ENCODE measurements around the gene KRCC1. TPM values are rescaled to one million over a fixed set of nuclear protein-coding genes. Genes with fewer than 3 reads are reported as not detected.

KRCC1 gene
- total RNA-seq, 2 experiments from 2014 or later = 18.9 to 20.4 TPM

DNA sequence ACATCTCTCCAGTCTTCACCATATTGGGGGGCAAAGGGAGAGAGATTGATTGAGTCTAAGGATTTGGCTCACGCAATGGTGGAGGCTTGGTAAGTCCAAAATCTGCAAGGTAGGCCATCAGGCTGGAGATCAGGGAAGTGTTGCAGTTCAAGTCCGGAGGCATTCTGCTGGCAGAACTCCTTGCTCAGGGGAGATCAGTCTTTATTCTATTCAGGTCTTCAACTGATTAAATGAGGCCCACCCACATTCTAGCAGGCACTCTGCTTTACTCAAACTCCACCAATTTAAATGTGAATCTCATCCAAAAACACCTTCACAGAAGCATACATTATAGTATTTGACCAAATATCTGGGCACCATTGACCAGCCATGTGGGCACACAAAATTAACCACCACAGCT, 33.4 kb upstream of the KRCC1 start:
- POLR2A ChIA-PET = no interaction called here
- CTCF ChIA-PET = no interaction called here
- Mint-ChIP-seq H3K4me1 (ENCODE audit: low read depth) (peaks cover 7% of the 10 kb centered on the region), H3K36me3 (ENCODE audit: low read depth) (no peaks in the 10 kb centered on the region), H3K4me3 (no peak overlapping the region), H3K9me3 (ENCODE audit: insufficient read depth) (no peaks in the 10 kb centered on the region), H3K27ac (no peak overlapping the region), H3K27me3 (ENCODE audit: low read depth) (no peaks in the 10 kb centered on the region)
- DNase-seq (no peak), ATAC-seq (no peak)

DNA sequence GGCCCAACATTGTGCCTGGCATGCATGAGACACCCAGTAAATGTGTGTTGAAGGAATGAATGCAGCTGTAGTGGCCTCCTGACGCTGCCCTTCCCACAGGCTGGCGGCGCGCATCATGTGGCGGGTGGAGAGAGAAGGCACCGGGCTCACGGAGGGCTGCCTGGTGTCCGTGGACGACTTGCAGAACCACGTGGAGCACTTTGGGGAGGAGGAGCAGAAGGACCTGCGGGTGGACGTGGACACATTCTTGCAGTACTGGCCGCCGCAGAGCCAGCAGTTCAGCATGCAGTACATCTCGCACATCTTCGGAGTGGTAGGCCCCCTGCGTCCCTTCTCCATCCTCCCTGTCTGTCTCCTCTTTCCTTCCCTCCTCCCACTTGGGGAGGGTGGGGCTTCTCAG, 32.2 kb upstream of the KRCC1 start:
- ATAC-seq (no peak), DNase-seq (no peak)
- ChIA-PET CTCF (no interaction called here), POLR2A (no interaction called here)
- H3K27me3 Mint-ChIP-seq (ENCODE audit: low read depth) = no peaks in the 10 kb centered on the region
- H3K4me3 Mint-ChIP-seq = no peak overlapping the region
- no peaks in the 10 kb centered on the region for H3K36me3 Mint-ChIP-seq (ENCODE audit: low read depth)
- H3K9me3 Mint-ChIP-seq (ENCODE audit: insufficient read depth) = no peaks in the 10 kb centered on the region
- no peak overlapping the region for H3K27ac Mint-ChIP-seq
- peaks cover 7% of the 10 kb centered on the region for H3K4me1 Mint-ChIP-seq (ENCODE audit: low read depth)

DNA sequence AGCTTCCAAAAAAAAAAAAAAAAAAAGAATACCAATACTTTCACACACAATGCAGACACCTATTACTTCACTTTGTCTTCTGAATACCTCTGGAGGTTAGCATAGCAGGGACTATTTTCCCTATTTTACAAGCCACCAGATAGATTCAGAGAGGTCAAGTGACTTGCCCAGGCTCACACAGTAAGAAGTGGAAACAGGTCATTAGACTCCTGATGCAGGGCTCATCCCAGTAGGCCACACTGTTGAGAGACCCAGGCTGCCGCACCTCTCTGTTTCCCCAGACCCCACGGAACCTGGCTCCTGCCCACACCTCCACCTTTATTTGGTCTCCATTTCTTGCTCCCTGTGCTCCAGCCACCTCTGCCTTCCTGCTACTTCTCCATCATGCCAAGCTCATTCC, 31.5 kb upstream of the KRCC1 start:
- no peak for DNase-seq
- CTCF ChIA-PET = no interaction called here
- Mint-ChIP-seq H3K4me1 (ENCODE audit: low read depth) (peaks cover 7% of the 10 kb centered on the region), H3K9me3 (ENCODE audit: insufficient read depth) (no peaks in the 10 kb centered on the region), H3K4me3 (no peak overlapping the region), H3K27ac (no peak overlapping the region), H3K36me3 (ENCODE audit: low read depth) (no peaks in the 10 kb centered on the region), H3K27me3 (ENCODE audit: low read depth) (no peaks in the 10 kb centered on the region)
- ATAC-seq = no peak
- POLR2A ChIA-PET = no interaction called here

DNA sequence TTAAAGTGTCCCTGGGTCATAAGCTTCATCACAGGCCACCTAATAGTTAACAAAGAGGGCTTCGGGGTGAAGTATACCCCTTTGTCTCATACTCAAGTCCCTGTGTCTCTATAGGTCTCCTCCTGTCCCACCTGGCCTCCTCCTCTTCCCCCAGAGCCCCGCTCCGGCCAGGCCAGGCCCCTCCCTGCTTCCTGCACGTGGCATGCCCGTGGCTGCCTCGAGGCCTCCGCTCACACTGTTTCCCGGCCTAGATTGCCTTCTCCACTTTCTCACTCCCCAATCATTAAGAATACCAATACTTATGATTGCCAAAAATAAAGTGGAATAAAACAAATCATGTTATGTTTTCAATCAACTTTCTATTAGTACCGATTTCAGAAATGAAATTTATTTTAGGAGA, 30.8 kb upstream of the KRCC1 start:
- ATAC-seq (no peak), DNase-seq (no peak)
- Mint-ChIP-seq H3K4me3 (no peak overlapping the region), H3K36me3 (ENCODE audit: low read depth) (no peaks in the 10 kb centered on the region), H3K27me3 (ENCODE audit: low read depth) (no peaks in the 10 kb centered on the region), H3K9me3 (ENCODE audit: insufficient read depth) (no peaks in the 10 kb centered on the region), H3K4me1 (ENCODE audit: low read depth) (peaks cover 7% of the 10 kb centered on the region), H3K27ac (no peak overlapping the region)
- POLR2A ChIA-PET = no interaction called here
- CTCF ChIA-PET = interaction anchor here (0.9 kb wide), 1 partner anchor 26 kb away, joined by 3 read pairs; no protein-coding TSS in a partner anchor

DNA sequence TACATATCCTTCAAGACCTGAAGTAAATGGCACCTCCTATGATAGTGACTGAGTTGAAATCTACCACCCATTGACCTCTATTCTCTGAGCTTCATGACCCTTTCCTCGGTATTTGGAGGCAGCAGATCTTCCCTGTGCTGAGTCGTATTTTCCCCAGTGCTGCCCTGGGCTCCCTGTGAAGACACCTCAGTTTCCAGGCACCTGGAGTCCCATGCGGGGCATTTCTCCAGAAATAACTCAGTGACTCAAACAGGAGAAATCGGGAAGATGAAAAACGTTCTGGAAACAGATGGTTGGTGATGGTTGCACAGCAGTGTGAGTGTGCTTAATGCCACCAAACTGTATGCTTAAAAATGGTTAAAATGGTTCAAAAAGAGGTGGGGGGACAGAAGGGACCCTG, 30.0 kb upstream of the KRCC1 start:
- ChIA-PET CTCF (interaction anchor here (0.9 to 1.2 kb wide), 2 partner anchors 25 to 77 kb away, joined by 3 to 4 read pairs; no protein-coding TSS in a partner anchor), POLR2A (no interaction called here)
- H3K36me3 Mint-ChIP-seq (ENCODE audit: low read depth) = no peaks in the 10 kb centered on the region
- no peaks in the 10 kb centered on the region for H3K9me3 Mint-ChIP-seq (ENCODE audit: insufficient read depth)
- ATAC-seq = no peak
- no peak for DNase-seq
- H3K27me3 Mint-ChIP-seq (ENCODE audit: low read depth) = no peaks in the 10 kb centered on the region
- no peak overlapping the region for H3K4me3 Mint-ChIP-seq
- H3K27ac Mint-ChIP-seq = no peak overlapping the region
- peaks cover 2% of the 10 kb centered on the region for H3K4me1 Mint-ChIP-seq (ENCODE audit: low read depth)

DNA sequence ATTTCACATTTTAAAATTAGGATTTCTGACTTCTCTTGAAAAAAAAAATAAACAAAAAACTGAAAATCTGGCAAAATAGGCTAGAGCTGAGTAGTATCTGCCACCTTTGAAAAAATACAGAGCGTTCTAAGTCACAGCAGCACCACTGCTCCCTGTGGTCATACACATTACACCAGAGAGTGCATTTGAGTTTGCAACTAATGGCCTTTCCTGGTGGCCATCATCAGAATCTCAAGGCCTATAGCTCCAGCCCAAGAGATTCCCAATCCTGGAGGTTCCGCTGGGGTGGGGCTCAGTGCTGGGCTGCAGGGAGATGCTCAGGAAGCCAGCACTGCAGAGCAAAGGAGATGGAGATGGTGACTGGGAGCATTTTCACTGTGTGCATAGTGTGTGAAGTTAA, 29.5 kb upstream of the KRCC1 start:
- Mint-ChIP-seq H3K4me3 (no peak overlapping the region), H3K27me3 (ENCODE audit: low read depth) (no peaks in the 10 kb centered on the region), H3K9me3 (ENCODE audit: insufficient read depth) (no peaks in the 10 kb centered on the region), H3K36me3 (ENCODE audit: low read depth) (no peaks in the 10 kb centered on the region), H3K27ac (no peak overlapping the region), H3K4me1 (ENCODE audit: low read depth) (no peaks in the 10 kb centered on the region)
- DNase-seq (no peak), ATAC-seq (no peak)
- ChIA-PET POLR2A (no interaction called here), CTCF (interaction anchor here (0.9 to 1.2 kb wide), 2 partner anchors 24 to 77 kb away, joined by 3 to 4 read pairs; no protein-coding TSS in a partner anchor)

DNA sequence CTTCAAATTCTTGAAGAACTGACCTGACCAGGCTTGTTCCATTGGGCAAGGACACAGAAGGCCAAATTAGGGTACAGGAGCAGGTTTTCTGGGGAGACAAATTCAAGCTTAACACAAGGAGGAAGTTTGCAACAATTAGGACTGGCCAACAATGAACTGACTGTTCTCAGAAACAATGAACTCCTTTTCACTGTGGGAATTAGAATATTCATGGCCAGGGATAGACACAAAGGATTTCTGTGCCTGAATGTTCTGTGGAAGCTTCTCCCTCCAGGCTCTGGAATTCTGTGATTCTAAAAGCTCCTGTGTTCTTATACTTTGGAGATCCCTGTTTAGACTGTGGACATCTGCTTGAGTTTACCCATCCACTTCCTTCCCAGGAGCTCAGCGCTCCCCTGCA, 27.2 kb upstream of the KRCC1 start:
- Mint-ChIP-seq H3K36me3 (ENCODE audit: low read depth) (no peaks in the 10 kb centered on the region), H3K27me3 (ENCODE audit: low read depth) (no peaks in the 10 kb centered on the region), H3K9me3 (ENCODE audit: insufficient read depth) (no peaks in the 10 kb centered on the region), H3K27ac (no peak overlapping the region), H3K4me1 (ENCODE audit: low read depth) (no peaks in the 10 kb centered on the region), H3K4me3 (no peak overlapping the region)
- POLR2A ChIA-PET = no interaction called here
- CTCF ChIA-PET = interaction anchor here (2.3 kb wide), 1 partner anchor 23 kb away, joined by 11 read pairs; no protein-coding TSS in a partner anchor
- ATAC-seq (no peak), DNase-seq (no peak)

DNA sequence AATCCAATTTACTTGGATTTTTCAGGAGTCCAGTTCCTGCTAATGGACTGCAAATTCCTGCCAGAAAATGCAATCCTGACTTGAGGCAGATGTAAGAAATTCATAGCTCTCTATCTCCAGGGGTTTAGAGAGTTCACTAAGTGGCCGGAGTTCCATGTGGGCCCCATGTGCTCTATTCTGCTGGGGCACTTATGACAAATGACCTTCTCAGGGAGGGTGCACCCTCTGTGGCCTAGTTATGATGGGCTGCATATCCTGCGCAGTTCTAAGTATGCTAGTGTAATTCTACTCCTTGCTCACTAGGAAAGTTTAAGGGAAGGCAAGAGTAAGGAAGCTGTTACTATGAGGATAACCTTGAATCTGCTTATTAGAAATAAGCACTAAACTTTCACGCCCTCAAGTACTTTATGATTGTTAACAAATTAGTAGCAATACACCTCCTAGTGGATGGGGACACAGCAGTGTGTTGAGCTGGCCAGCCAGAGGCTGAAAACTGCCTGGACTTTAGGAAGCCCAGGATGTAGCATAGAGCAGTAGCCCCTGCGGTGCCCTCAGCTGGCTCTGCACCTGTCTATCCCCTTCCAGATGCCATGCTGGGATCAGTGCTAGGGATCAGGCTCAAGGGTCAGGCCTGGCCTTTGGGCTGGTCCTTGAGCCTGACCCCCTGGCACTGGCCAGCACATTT, 26.5 kb upstream of the KRCC1 start:
- H3K27me3 Mint-ChIP-seq (ENCODE audit: low read depth) = no peaks in the 10 kb centered on the region
- H3K27ac Mint-ChIP-seq = no peak overlapping the region
- H3K36me3 Mint-ChIP-seq (ENCODE audit: low read depth) = no peaks in the 10 kb centered on the region
- H3K9me3 Mint-ChIP-seq (ENCODE audit: insufficient read depth) = no peaks in the 10 kb centered on the region
- no peak for ATAC-seq
- CTCF ChIA-PET = interaction anchor here (2.3 kb wide), 1 partner anchor 22 kb away, joined by 11 read pairs; no protein-coding TSS in a partner anchor
- H3K4me1 Mint-ChIP-seq (ENCODE audit: low read depth) = no peaks in the 10 kb centered on the region
- no peak for DNase-seq
- H3K4me3 Mint-ChIP-seq = no peak overlapping the region
- POLR2A ChIA-PET = no interaction called here

DNA sequence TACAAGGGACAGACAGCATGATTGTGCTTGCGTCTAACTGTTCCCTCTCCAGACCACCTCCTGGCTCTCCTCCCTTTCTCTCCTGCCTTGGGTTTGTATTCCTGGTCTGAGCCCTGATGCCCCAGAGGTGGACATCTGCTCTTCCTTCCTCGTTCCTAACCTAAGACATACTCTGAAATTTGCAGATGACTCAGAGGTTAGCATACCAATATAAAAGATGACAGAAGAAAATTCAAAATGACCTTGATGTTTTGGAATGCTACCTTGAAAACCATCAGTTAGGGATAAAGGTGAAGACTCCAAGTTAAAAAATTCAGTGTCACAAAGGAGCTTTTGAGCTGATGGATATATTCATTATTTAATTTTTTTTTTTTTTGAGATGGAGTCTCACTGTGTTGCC, 25.0 kb upstream of the KRCC1 start:
- no peak overlapping the region for H3K4me3 Mint-ChIP-seq
- no peak for ATAC-seq
- no peaks in the 10 kb centered on the region for H3K36me3 Mint-ChIP-seq (ENCODE audit: low read depth)
- H3K27me3 Mint-ChIP-seq (ENCODE audit: low read depth) = no peaks in the 10 kb centered on the region
- H3K27ac Mint-ChIP-seq = no peak overlapping the region
- H3K9me3 Mint-ChIP-seq (ENCODE audit: insufficient read depth) = no peaks in the 10 kb centered on the region
- POLR2A ChIA-PET = no interaction called here
- no peak for DNase-seq
- no peaks in the 10 kb centered on the region for H3K4me1 Mint-ChIP-seq (ENCODE audit: low read depth)
- CTCF ChIA-PET = no interaction called here

DNA sequence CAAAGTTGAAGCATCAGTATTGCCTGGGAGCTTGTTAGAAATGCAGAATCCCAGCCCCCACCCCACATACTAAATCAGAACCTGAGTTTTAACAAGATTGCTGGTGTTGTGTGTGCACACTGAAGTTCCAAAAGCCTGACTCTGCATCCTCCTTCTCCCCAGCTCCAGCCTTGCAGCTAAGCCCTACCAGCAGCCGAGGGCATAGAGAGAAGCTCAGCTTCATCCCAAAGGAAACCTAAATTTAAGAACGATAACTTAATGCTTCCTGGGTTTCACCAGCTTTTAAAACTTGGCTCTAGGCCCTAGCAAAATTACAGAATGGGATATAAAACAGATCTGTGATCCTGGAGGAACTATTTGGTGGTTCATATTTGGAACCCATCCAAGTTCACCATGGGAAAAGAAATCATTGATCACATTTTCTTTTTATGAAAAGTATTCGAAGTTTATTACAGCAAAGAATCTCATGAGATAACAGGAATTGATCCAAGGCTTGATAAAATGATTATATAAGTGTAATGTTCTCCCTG, 23.1 kb upstream of the KRCC1 start:
- no peak overlapping the region for H3K4me3 Mint-ChIP-seq
- no peaks in the 10 kb centered on the region for H3K27me3 Mint-ChIP-seq (ENCODE audit: low read depth)
- no peaks in the 10 kb centered on the region for H3K4me1 Mint-ChIP-seq (ENCODE audit: low read depth)
- H3K27ac Mint-ChIP-seq = no peak overlapping the region
- no peak for DNase-seq
- H3K36me3 Mint-ChIP-seq (ENCODE audit: low read depth) = no peaks in the 10 kb centered on the region
- ChIA-PET POLR2A (no interaction called here), CTCF (interaction anchor here (0.5 to 1.7 kb wide), 2 partner anchors 13 to 18 kb away, joined by 3 to 8 read pairs; no protein-coding TSS in a partner anchor)
- no peaks in the 10 kb centered on the region for H3K9me3 Mint-ChIP-seq (ENCODE audit: insufficient read depth)
- ATAC-seq = no peak

DNA sequence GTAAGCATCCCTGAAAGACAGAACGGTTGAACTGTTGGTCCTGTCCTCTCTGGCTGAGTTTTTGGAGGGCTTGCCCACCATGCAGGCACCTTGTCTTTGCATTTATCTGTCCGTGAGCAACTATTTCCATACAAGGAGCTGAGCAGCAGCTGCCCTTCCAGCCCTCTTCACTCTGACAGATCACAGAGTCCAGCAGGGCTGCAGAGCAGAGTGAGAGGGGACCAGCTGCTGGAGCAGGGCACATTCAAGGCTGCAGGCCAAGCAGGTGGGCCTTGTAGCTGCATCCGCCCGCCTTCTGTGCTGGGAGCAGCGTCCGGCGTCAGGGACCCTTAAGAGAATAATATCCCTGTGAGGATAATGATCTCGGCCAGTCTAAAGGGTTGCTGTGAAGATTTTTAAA, 21.5 kb upstream of the KRCC1 start:
- ATAC-seq (no peak), DNase-seq (no peak)
- Mint-ChIP-seq H3K27me3 (ENCODE audit: low read depth) (no peaks in the 10 kb centered on the region), H3K4me3 (no peak overlapping the region), H3K4me1 (ENCODE audit: low read depth) (no peaks in the 10 kb centered on the region), H3K36me3 (ENCODE audit: low read depth) (no peaks in the 10 kb centered on the region), H3K9me3 (ENCODE audit: insufficient read depth) (no peaks in the 10 kb centered on the region), H3K27ac (no peak overlapping the region)
- CTCF ChIA-PET = interaction anchor here (1.3 kb wide), 1 partner anchor 17 kb away, joined by 4 read pairs; no protein-coding TSS in a partner anchor
- POLR2A ChIA-PET = no interaction called here

DNA sequence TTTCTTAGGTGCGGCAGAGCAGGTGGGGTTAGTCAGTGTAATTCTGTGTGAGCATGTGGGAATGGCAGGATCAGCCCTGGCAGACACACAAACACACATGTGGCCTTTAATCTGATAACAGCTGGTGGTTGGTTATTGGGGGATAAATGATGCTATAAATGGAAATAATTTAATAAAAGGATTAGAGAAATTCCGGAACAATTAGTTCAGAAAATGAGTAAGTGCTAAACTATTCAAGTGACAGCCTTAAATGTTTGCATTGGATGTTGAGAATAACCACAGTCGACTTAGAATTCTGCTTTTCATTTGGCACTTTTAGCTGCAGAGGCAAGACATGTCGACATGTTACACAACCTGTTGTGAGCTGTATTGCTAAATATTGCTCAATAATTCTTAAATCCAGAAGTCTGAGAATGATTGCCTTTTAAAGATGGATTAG, 19.3 kb upstream of the KRCC1 start:
- Mint-ChIP-seq H3K9me3 (ENCODE audit: insufficient read depth) (no peaks in the 10 kb centered on the region), H3K27ac (no peak overlapping the region), H3K36me3 (ENCODE audit: low read depth) (no peaks in the 10 kb centered on the region), H3K4me3 (no peak overlapping the region), H3K27me3 (ENCODE audit: low read depth) (no peaks in the 10 kb centered on the region), H3K4me1 (ENCODE audit: low read depth) (no peaks in the 10 kb centered on the region)
- no peak for ATAC-seq
- POLR2A ChIA-PET = no interaction called here
- no peak for DNase-seq
- CTCF ChIA-PET = interaction anchor here (1.2 to 1.5 kb wide), 2 partner anchors 15 to 47 kb away, joined by 3 to 8 read pairs; no protein-coding TSS in a partner anchor

Data from activated CD8-positive, alpha-beta T cell treated with anti-CD3 and anti-CD28 coated beads, Interleukin-2, amount 10 ng/mL, durations not matched to agents 7 days and 5 days (primary cell).